ENCODE results near the gene CDKAL1.

- TF ChIP-seq CTCF (IDR thresholded peaks at IDR 0.05) (no peak), POLR2AphosphoS5 (IDR thresholded peaks at IDR 0.05) (no peak), POLR2A (IDR thresholded peaks at IDR 0.05) (no peak)
These were observed 375.4 kb downstream of the CDKAL1 start for GRCh38 chr6:20909621-20910020.

All from prostate gland (tissue), 2 donors.